GM19240 (cell line): Measurements from ENCODE around the gene RGS2.
A peak's percentile ranks its signal among the peaks of the same experiment; 100 is the strongest.

Experiments used
- DNase-seq: peaks from one replicate; pipeline ENCODE4 v3.0.0; 2011; ENCODE audit warnings: low spot score; ENCODE audit not compliant: insufficient read length

Gene RGS2, protein sequence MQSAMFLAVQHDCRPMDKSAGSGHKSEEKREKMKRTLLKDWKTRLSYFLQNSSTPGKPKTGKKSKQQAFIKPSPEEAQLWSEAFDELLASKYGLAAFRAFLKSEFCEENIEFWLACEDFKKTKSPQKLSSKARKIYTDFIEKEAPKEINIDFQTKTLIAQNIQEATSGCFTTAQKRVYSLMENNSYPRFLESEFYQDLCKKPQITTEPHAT

DNA sequence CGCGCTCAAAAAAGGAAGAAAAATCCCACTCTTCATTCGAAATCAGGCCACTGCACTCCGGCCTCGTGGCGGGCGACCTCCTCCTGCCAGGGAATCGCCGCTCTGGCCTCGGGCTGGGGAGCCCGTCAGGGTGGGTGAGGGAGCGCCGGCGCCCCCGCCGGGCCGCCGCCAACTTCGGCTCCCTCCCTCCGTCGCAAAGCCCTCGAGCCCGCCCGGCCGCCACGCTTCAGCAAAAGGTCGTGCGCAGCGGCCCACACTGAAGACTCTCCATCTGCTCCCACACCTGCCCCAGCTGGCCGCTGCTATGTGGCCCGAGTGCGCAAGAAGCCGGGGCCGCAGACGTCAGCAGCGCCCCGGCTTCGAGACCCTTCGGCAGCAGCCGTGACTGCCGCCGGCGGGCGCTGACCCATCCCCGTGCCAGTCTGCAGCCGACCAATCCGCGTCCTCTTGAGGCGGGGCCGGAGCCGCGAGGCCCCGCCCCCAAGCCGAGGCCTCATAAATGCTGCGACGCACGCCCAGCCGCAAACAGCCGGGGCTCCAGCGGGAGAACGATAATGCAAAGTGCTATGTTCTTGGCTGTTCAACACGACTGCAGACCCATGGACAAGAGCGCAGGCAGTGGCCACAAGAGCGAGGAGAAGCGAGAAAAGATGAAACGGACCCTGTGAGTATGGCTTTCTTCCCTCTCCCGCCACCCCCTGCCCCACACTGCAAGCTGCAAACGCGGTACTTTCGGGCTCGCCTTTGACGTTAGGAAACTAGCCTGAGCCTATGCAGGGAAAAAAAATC is at the start of gene RGS2:
RGS2 (plus strand) TSS at position 522 of the 789 bp plus-strand sequence; CDS start at position 555, 33 bp downstream.
- DNase-seq = peak; percentile 41

DNA sequence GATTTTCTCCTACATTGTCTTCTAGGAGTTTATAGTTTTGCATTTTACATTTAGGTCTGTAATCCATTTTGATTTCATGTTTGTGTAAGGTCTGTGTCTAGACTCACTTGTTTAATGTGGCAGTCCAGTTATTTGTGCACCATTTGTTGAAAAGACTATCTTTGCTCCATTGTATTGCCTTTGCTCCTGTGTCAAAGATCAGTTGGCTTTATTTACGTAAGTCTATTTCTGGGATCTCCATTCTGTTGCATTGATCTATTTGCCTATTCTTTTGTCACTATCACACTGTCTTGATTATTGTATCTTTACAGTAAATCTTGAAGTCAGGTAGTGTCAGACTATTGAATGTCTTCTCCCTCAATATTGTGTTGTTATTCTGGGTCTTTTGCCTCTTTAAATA is 49.7 kb upstream of the RGS2 start:
- no peak for DNase-seq

DNA sequence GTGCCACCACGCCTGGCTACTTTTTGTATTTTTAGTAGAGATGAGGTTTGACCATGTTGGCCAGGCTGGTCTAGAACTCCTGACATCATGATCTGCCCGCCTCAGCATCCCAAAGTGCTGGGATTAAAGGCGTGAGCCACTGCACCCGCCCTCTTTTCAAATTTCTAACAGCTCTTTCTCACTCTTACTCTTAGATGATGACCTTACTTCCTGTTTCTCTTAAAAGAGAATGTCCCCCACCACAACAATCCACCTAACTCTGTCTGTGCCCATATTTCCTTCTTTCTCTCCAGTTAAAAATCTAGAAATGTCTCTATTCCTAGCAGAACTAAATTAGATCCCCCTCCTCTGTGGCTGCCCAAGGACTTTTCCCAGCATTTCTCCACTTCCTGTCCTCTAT is 46.6 kb upstream of the RGS2 start:
- no peak for DNase-seq

- DNase-seq = no peak
Measured at GRCh38 chr1:192763243-192763642, 45.6 kb upstream of the RGS2 start.

- DNase-seq = no peak
Measured at GRCh38 chr1:192763756-192764155, 45.1 kb upstream of the RGS2 start.

GRCh38 chr1:192764675-192765074 is 44.2 kb upstream of the RGS2 start:
- no peak for DNase-seq

- no peak for DNase-seq
Measured at GRCh38 chr1:192766009-192766625, 42.7 kb upstream of the RGS2 start.

DNA sequence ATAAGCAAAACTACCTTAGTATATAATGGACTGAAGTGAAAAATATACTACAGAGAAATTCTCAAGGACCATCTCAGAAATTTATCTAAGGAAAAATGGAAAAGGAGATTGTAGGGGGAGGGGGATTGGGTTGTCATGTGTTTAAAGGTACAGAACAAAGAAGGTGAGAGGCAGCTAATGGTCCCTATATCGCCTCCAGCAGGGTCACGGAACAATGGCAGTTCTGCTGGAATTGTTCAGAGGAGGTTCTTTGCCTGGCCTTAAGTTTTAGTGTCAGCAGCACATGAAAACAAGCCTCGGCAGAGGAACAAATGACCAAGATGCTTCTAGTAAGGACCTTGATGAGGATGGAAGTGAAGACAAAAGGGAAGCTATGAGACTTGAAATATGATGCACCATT is 42.0 kb upstream of the RGS2 start:
- DNase-seq = no peak

GRCh38 chr1:192767798-192768197 is 41.0 kb upstream of the RGS2 start:
- no peak for DNase-seq

GRCh38 chr1:192768463-192768862 is 40.4 kb upstream of the RGS2 start:
- no peak for DNase-seq

DNA sequence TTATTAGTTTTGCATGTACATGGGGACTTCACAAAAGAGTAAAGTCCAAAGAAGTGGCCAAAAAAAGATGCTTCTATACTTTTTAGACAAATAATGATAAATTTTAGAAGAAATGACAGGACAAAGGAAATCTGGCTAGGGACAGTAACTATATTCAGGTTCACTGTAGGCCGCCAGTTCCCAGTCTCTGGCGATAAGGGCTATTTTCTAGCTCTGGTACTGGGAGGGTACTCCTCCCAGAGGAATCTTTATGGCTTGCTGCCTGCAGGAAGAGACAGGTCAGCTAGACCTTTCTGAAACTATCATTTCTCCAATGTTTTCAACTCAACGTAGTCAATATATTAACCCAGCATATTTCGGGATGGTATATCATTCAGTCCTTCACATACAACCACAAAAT is 37.5 kb upstream of the RGS2 start:
- DNase-seq = no peak

DNA sequence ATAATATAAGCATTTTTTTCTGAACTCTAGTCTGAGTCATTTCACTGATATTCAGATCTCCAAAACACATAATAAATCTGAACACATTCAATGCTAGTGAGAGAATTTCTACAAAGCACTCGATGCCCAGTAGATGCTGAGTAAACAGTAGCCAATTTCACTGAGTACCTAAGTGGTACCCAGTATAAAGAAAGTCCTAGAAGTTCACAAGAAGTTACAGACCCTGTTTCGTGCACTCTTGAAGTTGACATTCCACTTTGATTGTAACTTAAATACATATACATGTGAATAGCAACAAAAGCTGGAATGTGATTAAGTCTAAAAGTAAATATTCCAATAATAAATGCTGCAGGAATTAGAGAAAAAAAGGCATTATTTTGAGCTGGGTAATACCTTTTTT is 33.2 kb upstream of the RGS2 start:
- DNase-seq = no peak

DNA sequence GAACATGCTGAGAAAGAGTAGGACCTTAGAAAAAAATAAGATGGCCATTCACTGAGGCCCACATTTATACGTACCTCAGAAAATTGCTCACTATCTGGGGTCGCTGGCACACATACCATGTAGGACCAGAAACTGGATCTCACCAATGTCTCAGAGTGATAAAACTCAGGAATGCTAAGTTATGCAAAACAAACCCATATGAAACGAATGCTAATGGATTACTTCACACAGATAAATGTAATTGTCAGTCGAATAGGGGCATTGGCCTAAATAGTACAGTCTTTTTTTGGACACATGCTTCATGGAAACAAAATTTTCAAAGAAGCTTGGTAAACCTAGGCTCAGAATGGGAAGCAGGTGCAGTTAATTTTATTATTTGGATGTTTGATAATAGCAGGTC is 32.6 kb upstream of the RGS2 start:
- no peak for DNase-seq

GRCh38 chr1:192776998-192777397 is 31.8 kb upstream of the RGS2 start:
- DNase-seq = no peak

DNA sequence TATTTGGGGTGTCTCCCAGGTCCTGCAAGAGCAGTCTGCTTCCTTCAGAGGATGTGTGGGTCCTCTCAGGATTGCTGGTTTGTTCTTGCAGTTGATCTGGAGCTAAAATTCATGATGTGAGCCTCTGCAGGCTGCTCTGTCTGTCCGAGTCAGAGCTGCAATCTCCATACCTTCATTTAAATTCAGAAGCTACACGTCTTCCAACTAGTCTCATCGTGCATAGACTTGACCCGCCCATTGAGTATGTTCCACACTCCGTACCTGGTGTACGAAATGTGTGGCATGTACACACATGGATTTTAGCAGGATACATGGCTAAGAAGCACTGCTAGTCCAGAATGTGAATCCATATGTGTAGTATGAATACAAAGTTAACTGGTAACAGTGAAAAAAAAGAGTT is 25.0 kb upstream of the RGS2 start:
- no peak for DNase-seq

DNA sequence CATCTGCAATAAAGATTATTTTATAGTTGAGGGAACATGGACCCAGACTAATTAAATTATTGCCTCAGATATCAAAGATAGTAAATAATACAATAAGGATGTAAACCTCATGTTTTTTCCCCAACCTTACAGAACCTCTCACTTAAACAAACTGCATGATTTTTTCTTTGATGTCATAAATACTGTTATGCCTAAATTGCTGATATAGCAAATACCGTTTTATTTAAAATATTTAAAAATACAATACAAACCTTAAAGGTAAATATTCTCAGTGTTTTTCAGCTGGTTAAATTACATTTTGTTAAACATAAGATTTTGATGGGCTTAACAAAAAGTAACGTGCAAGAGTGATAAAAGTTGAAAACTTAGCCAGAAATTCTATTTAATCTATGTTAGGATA is 24.4 kb upstream of the RGS2 start:
- no peak for DNase-seq

DNA sequence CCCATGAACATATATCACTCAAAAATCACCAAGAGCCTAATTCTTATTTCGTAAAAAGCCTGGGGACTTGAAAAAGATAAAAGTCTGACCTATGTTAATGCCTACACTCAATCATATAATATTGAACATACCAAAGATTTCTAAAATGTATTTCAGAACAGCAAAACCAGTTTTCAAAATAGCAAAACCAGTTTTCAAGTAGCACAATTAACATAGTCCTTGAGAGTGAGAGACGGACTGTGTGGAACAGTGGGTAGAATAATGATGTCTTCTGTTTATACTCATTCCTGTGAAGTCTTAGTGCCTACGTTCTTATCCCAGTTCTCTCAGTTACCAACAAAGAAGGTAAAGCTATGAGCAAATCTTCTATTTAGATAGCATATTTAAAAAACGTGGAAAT is 22.3 kb upstream of the RGS2 start:
- DNase-seq = no peak

DNA sequence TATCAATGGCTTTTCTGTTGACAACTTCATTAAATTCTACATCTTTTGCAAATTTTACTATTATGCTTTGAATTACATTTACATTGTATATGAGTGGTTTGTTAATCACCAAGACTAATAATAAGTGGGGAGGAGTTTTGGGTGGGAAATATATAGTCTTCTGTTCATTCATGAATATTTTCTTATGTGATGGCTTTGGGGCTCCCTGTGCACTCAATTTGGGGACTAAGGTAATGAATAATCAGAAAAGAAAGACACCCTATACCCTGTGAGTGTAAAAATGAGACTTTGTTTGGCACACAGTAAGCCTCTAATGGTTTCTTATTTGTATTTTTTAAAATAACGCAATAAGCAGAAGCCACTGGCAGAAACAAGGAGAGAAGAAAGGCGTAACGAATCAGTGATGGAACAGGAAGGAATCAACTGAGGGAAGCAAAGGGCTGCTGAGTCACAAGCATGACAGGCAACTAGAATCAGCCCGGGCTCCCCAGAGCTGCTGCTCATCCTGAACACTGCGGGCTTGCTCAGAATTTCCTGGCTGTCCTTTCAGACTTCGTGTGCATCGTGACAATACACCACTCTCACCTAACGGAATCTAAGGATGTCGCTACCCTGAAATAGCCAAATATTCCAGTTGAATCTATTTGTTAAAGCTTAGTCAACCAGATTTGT is 20.8 kb upstream of the RGS2 start:
- DNase-seq = no peak

GRCh38 chr1:192789871-192790270 is 19.0 kb upstream of the RGS2 start:
- no peak for DNase-seq

- no peak for DNase-seq
Measured at GRCh38 chr1:192792628-192793027, 16.2 kb upstream of the RGS2 start.

DNA sequence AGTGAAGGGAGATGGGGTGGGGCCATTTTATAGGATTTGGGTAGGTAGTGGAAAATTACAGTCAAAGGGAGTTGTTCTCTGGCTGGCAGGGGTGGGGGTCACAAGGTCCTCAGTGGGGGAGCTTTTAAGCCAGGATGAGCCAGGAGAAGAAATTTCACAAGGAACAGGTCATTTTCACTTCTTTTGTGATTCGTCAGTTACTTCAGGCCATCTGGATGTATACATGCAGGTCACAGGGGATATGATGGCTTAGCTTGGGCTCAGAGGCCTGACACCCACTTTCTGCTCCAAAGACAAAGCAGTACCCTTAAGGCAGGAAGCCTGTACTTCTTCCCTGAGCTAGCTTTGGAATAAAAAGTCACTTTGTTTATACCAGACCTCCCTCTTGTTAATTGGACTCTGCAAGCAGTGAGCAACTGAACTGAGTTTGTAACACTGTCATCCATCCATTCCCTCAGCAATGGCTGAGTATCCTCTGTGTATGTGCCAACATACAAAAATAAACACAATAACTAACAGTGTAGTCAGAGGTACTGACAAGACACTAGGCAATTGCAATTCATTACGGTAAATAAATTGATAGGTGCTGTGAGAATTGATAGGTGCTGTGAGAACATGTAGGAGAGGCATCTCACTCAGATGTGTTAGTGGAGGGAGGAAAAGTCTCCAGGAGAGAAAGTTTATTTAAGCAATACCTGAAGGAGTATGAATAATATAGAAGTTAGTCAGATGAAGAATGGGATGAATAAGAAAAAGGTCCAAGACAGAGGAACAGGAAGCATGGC is 14.7 kb upstream of the RGS2 start:
- no peak for DNase-seq

- no peak for DNase-seq
Measured at GRCh38 chr1:192794768-192795035, 14.1 kb upstream of the RGS2 start.
